ENCODE measurements around the gene SPARCL1. TPM values are rescaled to one million over a fixed set of nuclear protein-coding genes. Genes with fewer than 3 reads are reported as not detected.
"Not testable (repeated sequence)": the region's sequence is repeated elsewhere in the genome, so short reads cannot be mapped to it uniquely, and the experiment has no call there.

SPARCL1 gene
- 0.69 TPM for polyA plus RNA-seq (2013, experiment 1 of 2; ENCODE audit: insufficient read length)
- polyA plus RNA-seq (2013, experiment 2 of 2; ENCODE audit: insufficient read length), result 11.4 TPM

- DNase-seq, result no peak
Measured at GRCh38 chr4:87529187-87529586, at the start of gene SPARCL1. SPARCL1 (minus strand) TSS chr4:87529376; CDS start chr4:87499574, 29,802 bp downstream.

DNA sequence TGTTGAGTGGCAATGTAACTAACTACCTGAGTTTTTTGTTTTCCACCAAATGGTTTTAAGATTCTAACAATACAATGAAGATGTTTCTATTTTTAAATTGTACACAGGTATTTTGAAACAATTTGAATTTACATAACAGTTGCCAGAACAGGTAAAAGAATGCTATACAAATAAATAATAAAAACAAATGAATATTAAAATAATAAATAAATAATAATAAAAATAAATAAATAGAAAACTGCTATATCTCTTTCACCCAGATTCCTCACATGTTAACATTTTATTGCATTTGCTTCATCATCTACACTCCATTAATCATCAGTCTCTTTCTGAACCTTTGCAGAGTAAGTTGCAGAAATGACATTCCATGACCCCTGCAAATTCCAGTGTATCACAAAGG, 46.8 kb upstream of the SPARCL1 start:
- no peak for DNase-seq

GRCh38 chr4:87575408-87575807, 46.2 kb upstream of the SPARCL1 start:
- DNase-seq, result no peak

GRCh38 chr4:87574996-87575395, 45.8 kb upstream of the SPARCL1 start:
- no peak for DNase-seq

DNA sequence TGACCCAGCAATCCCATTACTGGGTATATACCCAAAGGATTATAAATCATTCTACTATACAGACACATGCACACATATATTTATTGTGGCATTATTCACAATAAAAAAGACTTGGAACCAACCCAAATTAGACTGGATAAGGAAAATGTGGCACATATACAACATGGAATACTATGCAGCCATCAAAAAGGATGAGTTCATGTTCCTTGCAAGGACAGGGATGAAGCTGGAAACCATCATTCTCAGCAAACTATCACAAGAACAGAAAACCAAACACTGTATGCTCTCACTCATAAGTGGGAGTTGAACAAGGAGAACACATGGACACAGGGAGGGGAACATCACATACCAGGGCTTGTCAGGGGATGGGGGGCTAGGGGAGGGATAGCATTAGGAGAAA, 45.2 kb upstream of the SPARCL1 start:
- DNase-seq, result not testable (repeated sequence)

GRCh38 chr4:87570290-87570805, 41.2 kb upstream of the SPARCL1 start:
- no peak for DNase-seq

GRCh38 chr4:87567191-87567590, 38.0 kb upstream of the SPARCL1 start:
- DNase-seq, result no peak

GRCh38 chr4:87566276-87566675, 37.1 kb upstream of the SPARCL1 start:
- DNase-seq, result no peak

DNA sequence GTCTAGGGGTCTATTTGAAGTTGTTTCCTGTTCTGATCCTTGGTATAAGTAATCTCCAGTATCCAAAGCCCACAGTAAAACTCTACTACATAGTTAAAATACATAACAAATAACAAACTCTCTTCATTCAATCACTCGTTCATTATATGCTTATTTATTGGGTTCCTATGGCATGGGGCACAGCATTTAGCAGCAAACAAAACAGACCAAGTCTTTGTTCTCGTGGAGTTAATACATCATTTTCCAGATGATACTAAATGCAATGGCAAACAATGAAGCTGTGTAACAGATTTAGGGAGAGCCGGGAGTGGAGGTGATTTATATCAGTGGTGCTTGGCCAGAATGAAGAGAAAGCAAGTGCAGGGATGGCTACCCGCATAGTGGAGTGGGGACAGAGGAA, 36.6 kb upstream of the SPARCL1 start:
- DNase-seq, result no peak

DNA sequence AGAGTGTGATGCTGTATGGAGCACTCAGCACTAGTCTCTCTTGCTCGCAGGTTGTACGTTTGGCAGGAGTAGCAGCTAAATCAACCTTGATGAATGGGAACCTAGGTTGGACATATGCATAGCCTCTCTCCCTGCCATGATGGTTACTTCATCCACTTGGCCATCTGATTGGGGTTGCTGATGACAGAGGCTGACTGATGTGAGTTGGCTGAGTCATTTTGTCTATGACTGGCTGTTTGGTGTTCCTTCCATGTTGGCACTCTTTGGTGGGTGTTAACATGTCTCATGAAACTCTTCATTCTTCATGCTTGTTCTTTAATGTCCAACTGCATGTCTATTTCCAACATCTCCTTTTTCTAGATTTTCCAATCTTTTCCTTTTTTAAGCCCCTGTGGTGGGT, 31.6 kb upstream of the SPARCL1 start:
- no peak for DNase-seq

GRCh38 chr4:87559090-87559837, 30.1 kb upstream of the SPARCL1 start:
- no peak for DNase-seq

- DNase-seq, result no peak
Measured at GRCh38 chr4:87557348-87557747, 28.2 kb upstream of the SPARCL1 start.

GRCh38 chr4:87555773-87556619, 26.8 kb upstream of the SPARCL1 start:
- DNase-seq, result peak; percentile 34

- DNase-seq, result no peak
Measured at GRCh38 chr4:87553182-87553581, 24.0 kb upstream of the SPARCL1 start.

DNA sequence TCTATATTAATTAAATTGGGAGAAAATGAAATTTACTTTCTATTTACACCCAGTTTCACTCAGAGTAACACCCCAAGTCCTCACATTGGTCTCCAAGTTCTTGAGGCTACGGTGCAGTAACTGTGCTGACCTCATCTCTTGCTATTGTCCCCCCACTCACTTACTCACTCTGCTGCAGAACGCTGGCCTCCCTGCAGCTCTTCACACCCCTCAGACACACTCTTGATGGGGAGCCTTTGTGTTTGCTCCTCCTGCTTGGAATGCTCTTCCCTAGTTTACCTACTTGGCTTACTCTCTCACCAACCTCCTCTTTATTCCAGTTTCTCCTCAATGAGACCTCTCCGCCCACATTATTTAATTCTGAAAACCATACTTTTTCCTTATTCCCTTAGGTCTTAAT, 22.2 kb upstream of the SPARCL1 start:
- DNase-seq, result no peak

- DNase-seq, result no peak
Measured at GRCh38 chr4:87547016-87547708, 18.0 kb upstream of the SPARCL1 start.

DNA sequence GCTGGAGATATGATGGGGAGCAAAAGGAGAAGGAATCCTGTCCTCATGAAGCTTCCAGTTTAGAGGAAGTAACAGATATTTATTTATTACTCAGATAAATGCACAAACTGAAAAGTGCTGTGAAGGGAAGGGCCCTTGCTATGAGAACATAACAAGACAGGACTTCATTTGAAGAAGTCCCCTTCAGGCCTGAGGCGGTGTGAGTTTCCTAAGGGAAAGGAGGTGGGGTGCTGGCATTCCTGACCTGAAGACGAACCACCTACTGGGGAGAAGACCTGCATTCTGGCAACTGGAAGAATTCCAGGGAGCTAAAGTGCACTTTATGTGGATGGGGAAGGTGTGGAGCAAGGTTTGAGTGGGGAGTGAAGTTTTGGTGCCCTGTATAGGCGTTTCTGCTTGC, 15.9 kb upstream of the SPARCL1 start:
- no peak for DNase-seq

DNA sequence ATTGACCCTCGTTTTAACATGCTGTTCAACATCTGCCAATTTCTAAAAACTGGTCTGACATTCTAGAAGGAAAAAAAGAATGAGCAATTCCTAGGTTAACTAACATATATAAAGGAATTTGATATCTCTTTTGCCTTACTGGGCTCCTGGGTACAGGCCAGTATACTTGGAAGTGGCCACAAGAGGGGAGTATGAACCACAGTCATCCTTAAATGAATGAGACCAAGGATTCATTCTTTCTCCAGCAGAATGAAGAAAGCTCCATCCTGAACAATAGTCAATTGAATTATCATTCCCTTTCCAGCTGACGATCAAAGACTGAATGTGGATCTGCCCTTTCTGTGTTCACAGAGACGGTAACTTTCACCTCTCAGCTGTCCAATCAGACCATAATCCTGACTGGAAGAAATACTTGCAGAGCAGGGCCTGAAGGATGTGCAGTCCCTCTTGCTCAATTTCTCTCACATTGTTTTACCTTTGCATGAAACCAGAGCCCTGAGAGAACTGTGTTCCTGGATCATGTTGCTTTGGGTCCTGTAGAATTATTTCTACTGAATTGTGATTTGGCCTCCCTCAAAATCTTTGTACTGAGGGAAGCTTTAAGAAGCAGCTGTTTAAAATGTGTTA, 14.8 kb upstream of the SPARCL1 start:
- peak; percentile 51 for DNase-seq

- DNase-seq, result no peak
Measured at GRCh38 chr4:87542734-87543312, 13.6 kb upstream of the SPARCL1 start.

GRCh38 chr4:87541956-87542709, 13.0 kb upstream of the SPARCL1 start:
- no peak for DNase-seq

- no peak for DNase-seq
Measured at GRCh38 chr4:87541521-87541920, 12.3 kb upstream of the SPARCL1 start.
